Gastrocnemius medialis (tissue), 4 donors: ENCODE measurements around the gene CREB1. TPM values are rescaled to one million over a fixed set of nuclear protein-coding genes. Genes with fewer than 3 reads are reported as not detected.

Experiments
- ATAC-seq, 2 donors: fragments of 150-250 bp; one replicate each; pipeline ENCODE4 v1.9.1; 2016
- DNase-seq, 2 donors: peaks; one replicate each; pipeline ENCODE4 v3.0.0-alpha.2; 2019
- H3K27ac ChIP-seq, 4 donors: fragments of 200-600 bp; sonication (generic); 1 replicate in 1 of 4; 2 replicates in 3 of 4; pipeline ENCODE4 v1.5.1; 2016 to 2018; ENCODE audit warnings: mild to moderate bottlenecking in 2 of 4, moderate library complexity in 1 of 4
- H3K27me3 ChIP-seq, 3 donors: fragments of 200-600 bp; sonication (generic) in 2 of 3; 1 replicate in 1 of 3; 2 replicates in 2 of 3; pipeline versions ENCODE4 v1.5.1 to v1.6.0; 2016 to 2019; ENCODE audit warnings: mild to moderate bottlenecking in 1 of 3, moderate library complexity in 1 of 3
- H3K36me3 ChIP-seq, 2 donors: fragments of 200-600 bp; sonication (generic) in 1 of 2; one replicate each; pipeline ENCODE4 v1.5.1; 2017 to 2018
- H3K4me1 ChIP-seq, 2 donors: fragments of 200-600 bp; sonication (generic) in 1 of 2; one replicate each; pipeline ENCODE4 v1.5.1; 2016 to 2017; ENCODE audit warnings: mild to moderate bottlenecking in 2 of 2
- H3K4me3 ChIP-seq, 4 donors: fragments of 200-600 bp; sonication (generic) in 3 of 4; 1 replicate in 1 of 4; 2 replicates in 3 of 4; pipeline ENCODE4 v1.5.1; 2016 to 2019; ENCODE audit warnings: mild to moderate bottlenecking in 2 of 4
- H3K9me3 ChIP-seq, 3 donors: fragments of 200-600 bp; sonication (generic) in 2 of 3; 1 replicate in 1 of 3; 2 replicates in 2 of 3; pipeline ENCODE4 v1.5.1; 2016 to 2019
- CTCF ChIP-seq, 5 experiments: fragments of 450-650 bp in 3 of 5; fragments of 200-600 bp in 2 of 5; sonication (generic) in 2 of 5; IDR thresholded peaks in 4 of 5; conservative IDR thresholded peaks in 1 of 5; 1 replicate in 4 of 5; 2 replicates in 1 of 5; pipeline ENCODE4 v1.5.1; 2016 to 2019; ENCODE audit warnings: antibody characterized with exemption in 5 of 5, mild to moderate bottlenecking in 3 of 5, moderate library complexity in 3 of 5
- POLR2A ChIP-seq, 2 donors: fragments of 450-650 bp; IDR thresholded peaks; one replicate each; pipeline ENCODE4 v1.6.1; 2017; ENCODE audit warnings: antibody characterized with exemption in 2 of 2, mild to moderate bottlenecking in 2 of 2, moderate library complexity in 2 of 2
- in situ Hi-C, 4 donors: fragments of 200-750 bp; cut with MboI; loops; one replicate each; pipeline versions ENCODE4 v1.15.0 to v1.8.0; 2017; ENCODE audit warnings: low sequenced_read_pairs in 4 of 4
- intact Hi-C: fragments of 100-400 bp; cut with DNase I; formaldehyde crosslinking; loops from one replicate; pipeline ENCODE4 v1.15.1; 2023; ENCODE audit warnings: low total_unique reads
- total RNA-seq, 4 donors: library from RNA; depleted of rRNA; stranded (reverse); fragments of >200 nt; gene quantifications; one replicate each; pipeline versions ENCODE4 v1.1.0 to v1.2.3, GENCODE V29; 2016

Gene CREB1
- total RNA-seq, 4 donors from 2014 or later: 11.5 to 19.9 (median 19.8) TPM

DNA sequence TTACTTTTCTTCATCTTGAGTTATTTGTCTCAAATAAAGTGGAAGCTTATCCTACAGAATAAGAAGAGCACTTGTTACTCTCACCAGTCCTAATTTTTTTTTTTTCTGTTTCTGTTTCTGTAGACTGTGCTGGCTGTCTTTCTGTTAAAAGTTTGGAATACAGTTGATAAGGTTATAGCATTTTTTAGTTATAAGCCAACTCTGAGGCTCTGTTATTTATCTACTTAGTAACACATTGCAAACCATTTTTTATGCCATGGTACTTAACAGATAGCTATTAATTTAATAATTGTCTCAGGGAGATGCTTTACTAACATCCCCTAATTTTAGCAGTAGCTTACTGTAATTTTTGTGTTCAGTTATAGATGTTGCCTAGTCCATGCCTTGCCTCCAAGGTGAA is 37.9 kb downstream of the CREB1 start:
- intact Hi-C loops (no loop called here), in situ Hi-C loops (no loop called here)
- peaks cover 0 to 27% of the 10 kb centered on the region in 2 donors for H3K36me3 ChIP-seq
- no peak for DNase-seq
- H3K27ac ChIP-seq: no peak overlapping the region
- TF ChIP-seq CTCF (IDR thresholded peaks at IDR 0.05 in 4 of 5, conservative IDR thresholded peaks at IDR 0.05 in 1 of 5): no peak
- no peak for TF ChIP-seq POLR2A (IDR thresholded peaks at IDR 0.05)
- no peak for ATAC-seq
- H3K27me3 ChIP-seq: no peaks in the 10 kb centered on the region
- no peaks in the 10 kb centered on the region for H3K9me3 ChIP-seq
- no peak overlapping the region for H3K4me3 ChIP-seq
- no peaks in the 10 kb centered on the region for H3K4me1 ChIP-seq

DNA sequence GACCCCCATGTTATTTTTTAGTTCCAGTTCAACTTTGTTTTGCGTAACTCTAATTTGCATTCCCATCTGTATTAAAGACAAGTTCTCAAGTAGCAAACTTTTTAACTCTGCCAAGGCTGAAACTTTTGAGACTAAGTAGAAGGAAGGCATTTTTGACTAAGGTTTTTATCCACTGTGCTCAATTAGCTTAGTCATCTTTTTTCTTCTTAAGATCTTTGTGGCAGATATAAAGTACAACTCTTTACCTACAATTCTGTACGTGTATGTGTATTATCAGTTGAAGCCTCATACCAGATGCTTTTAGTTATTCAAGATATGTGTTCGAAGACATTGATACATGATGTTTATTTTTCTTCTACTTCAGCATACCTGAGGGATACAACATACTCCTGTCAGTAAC is 41.6 kb downstream of the CREB1 start:
- intact Hi-C loops: no loop called here
- H3K36me3 ChIP-seq: peaks cover 0 to 27% of the 10 kb centered on the region in 2 donors

DNA sequence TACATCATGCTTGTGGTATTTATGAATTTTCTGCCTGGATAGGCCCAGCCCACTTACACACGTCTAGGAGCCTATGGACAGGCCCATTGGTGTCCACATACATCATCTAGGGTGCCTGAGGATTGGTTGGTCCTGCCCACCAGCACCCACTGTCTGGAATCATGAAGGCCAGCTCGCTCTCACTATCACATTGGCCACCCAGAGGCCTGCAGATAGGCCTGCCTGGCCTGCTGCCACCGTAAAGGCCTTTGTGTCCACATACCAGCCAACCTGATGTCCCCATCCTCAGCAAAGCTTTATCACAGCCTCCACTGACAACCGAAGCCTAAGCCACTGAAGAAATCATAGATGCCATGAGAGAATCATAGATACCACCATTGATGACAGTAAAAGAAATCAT is 55.2 kb downstream of the CREB1 start:
- H3K4me3 ChIP-seq: no peak overlapping the region
- ATAC-seq (no peak), DNase-seq (no peak)
- intact Hi-C loops: no loop called here
- peaks cover 0 to 2% of the 10 kb centered on the region in 2 donors for H3K4me1 ChIP-seq
- in situ Hi-C loops: no loop called here
- H3K36me3 ChIP-seq: peaks cover 0 to 55% of the 10 kb centered on the region in 2 donors
- TF ChIP-seq POLR2A (IDR thresholded peaks at IDR 0.05) (no peak), CTCF (IDR thresholded peaks at IDR 0.05 in 4 of 5, conservative IDR thresholded peaks at IDR 0.05 in 1 of 5) (no peak)
- H3K27ac ChIP-seq: no peak overlapping the region
- H3K27me3 ChIP-seq: no peaks in the 10 kb centered on the region
- H3K9me3 ChIP-seq: no peaks in the 10 kb centered on the region

More for the DNA sequence above, 41.6 kb downstream of the CREB1 start:
- Histone ChIP-seq H3K9me3 (no peaks in the 10 kb centered on the region), H3K4me3 (no peak overlapping the region), H3K4me1 (no peaks in the 10 kb centered on the region), H3K27me3 (no peaks in the 10 kb centered on the region), H3K27ac (no peak overlapping the region)
- no peak for TF ChIP-seq CTCF (IDR thresholded peaks at IDR 0.05 in 4 of 5, conservative IDR thresholded peaks at IDR 0.05 in 1 of 5)
- TF ChIP-seq POLR2A (IDR thresholded peaks at IDR 0.05): no peak
- DNase-seq (no peak), ATAC-seq (no peak)
- in situ Hi-C loops: no loop called here

DNA sequence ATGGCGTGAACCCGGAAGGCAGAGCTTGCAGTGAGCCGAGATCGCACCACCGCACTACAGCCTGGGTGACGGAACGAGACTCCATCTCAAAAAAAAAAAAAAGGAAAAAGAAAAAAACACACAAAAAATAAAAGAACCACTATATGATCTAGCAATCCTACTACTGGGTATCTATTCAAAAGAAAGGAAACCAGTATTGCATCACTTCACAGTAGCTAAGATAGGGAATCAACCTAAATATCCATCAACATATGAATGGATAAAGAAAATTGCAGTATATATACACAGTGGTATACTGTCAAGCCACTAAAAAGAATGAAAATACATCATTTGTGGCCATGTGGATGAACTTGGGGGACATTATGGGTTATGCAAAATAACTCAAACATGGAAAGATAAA is 57.5 kb downstream of the CREB1 start:
- Histone ChIP-seq H3K36me3 (peaks cover 0 to 48% of the 10 kb centered on the region in 2 donors), H3K27ac (no peak overlapping the region), H3K4me3 (no peak overlapping the region), H3K9me3 (no peaks in the 10 kb centered on the region), H3K27me3 (no peaks in the 10 kb centered on the region), H3K4me1 (no peaks in the 10 kb centered on the region)
- TF ChIP-seq CTCF (IDR thresholded peaks at IDR 0.05 in 4 of 5, conservative IDR thresholded peaks at IDR 0.05 in 1 of 5): no peak
- TF ChIP-seq POLR2A (IDR thresholded peaks at IDR 0.05): no peak
- ATAC-seq (no peak), DNase-seq (no peak)
- in situ Hi-C loops (no loop called here), intact Hi-C loops (no loop called here)

GRCh38 chr2:207589143-207589542 is 59.4 kb downstream of the CREB1 start:
- ATAC-seq (no peak), DNase-seq (no peak)
- Histone ChIP-seq H3K4me3 (no peak overlapping the region), H3K27ac (no peak overlapping the region), H3K27me3 (no peaks in the 10 kb centered on the region), H3K4me1 (no peaks in the 10 kb centered on the region), H3K36me3 (peaks cover 0 to 47% of the 10 kb centered on the region in 2 donors), H3K9me3 (no peaks in the 10 kb centered on the region)
- in situ Hi-C loops: no loop called here
- intact Hi-C loops: no loop called here
- TF ChIP-seq POLR2A (IDR thresholded peaks at IDR 0.05) (no peak), CTCF (IDR thresholded peaks at IDR 0.05 in 4 of 5, conservative IDR thresholded peaks at IDR 0.05 in 1 of 5) (no peak)
